Epidermal melanocyte (primary cell): ENCODE data around the gene SYP.
"Not testable (repeated sequence)": the region's sequence is repeated elsewhere in the genome, so short reads cannot be mapped to it uniquely, and the experiment has no call there.

Source experiments
- DNase-seq: peaks from one replicate; pipeline ENCODE4 v3.0.0; 2011; ENCODE audit warnings: low spot score; ENCODE audit not compliant: insufficient read length

The SYP gene

DNA sequence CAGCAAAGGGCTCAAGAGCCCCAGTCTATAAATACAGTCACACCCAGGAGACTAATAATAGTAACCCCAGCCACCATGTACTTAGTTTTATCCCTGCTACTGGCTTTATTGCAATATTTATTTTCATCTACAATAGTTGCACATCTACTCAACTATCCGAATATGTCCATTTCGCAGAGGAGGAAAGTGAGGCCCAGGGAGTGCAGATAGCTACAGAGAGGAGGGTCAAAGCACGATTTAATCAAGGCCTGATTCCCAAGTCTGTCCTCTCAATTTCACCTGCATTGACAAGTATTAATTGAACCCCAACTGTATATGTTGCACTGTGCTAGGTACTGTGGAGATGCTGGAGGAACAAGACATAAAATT, 32.3 kb downstream of the SYP start:
- DNase-seq = no peak

DNA sequence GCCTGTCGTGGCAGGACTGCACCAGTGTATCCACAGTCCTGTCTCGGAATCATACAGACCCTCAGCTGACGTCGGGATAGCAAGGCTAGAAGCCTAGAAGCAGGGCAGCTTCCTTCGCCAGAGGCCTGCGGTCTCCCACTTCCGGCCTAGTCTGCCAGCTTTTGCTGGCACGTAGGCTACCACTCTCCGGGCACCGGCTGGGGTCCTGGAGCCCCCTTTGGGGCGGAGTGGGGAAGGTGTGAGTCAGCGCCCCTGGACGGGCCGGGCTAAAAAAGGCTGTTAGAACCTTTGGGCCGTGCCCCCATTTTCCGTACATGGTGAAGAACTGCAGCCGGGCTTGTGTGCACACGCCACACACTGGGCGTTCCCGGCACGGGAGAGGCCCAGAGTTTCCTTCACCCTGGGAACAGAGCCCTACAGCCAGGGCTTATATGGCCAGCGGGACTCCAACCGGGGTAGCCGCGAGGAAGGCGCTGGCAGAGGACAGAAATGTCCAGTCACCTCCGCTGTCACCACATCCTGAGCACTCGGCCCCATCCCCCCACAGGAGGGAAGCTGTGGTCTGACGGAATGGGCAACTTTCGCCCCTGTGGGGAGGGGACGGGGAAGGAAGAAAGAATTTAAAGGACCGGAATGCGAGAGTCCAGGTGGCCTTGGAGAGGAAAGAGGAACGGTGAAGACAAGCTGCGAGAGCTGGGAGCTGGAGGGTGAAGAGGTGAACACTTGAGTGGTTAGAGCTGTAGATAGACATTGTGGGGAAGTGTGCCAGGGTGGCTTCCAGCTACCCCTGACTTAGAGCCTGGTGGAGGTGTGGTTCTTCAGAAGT, 32.9 kb downstream of the SYP start:
- DNase-seq = no peak

DNA sequence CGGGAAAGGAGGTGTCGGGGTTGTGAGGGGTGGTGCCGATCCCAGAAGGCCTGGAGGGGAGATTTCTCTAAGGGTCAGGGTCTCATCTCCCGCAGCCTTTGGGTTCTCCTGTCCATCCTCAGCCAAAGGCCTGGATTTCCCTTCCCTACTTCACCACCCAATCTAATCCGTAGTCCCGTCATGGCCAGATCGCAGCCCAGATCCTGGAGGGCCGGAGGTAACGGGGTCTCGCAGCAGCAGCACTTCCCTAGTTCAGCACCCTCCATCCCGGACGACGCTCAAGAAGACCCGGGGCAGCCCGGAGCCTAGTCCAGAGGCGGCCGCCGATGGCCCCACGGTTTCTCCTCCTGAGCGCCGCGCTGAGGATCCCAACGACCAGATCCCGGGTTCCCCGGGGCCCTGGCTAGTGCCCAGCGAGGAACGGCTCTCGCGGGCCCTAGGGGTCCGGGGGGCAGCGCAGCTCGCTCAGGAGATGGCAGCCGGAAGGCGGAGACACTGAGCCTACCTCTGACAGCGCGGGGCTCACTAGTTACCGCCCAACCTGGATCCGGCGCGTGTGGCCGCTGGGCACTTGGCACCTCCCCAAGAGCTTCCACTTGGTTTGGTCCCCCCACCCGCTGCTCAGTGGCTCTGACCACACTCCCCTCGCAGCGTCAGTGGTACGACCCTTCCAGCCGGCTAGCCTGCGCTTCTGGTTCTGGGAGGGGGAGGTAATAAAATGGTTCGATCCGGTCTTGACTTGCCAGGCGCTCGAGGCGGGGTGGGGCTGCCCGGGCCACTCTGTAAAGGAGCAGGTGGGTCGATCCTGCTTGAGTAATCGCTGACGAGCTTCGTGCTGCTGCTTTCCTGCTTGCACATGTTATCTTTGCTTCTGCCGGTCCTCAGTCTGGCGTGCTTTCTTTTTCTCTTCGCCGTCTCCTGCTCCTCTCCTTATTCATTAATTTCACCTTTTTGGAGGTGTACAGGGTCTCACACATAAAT, 33.8 kb downstream of the SYP start:
- no peak for DNase-seq

DNA sequence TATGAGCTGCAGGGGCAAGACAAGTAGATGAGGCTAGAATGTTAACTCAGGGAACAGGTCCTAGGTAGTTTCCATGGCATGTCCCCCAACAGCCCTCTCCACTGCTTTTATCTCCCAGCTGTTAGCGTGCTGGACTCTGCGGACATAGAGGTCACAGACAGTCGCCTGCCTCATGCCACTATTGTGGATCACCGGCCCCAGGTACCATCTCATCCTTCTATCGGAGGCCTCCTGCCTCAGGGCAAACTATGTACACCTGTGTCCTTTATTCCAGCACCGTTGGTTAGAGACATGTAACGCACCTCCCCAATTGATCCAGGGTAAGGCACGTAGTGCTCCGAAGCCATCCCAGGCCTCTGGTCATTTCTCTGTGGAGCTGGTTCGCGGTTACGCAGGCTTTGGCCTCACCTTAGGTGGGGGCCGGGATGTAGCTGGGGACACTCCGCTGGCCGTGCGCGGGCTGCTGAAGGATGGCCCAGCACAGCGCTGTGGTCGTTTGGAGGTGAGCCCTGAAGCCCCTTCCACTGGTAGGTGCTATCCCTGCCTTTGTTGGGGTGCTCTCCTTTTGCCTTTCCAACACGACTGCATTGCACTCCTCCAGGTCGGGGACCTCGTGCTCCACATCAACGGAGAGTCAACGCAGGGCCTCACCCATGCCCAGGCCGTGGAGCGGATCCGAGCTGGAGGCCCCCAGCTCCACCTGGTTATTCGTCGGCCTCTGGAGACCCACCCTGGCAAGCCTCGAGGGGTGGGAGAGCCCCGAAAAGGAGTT, 35.2 kb downstream of the SYP start:
- DNase-seq = no peak

DNA sequence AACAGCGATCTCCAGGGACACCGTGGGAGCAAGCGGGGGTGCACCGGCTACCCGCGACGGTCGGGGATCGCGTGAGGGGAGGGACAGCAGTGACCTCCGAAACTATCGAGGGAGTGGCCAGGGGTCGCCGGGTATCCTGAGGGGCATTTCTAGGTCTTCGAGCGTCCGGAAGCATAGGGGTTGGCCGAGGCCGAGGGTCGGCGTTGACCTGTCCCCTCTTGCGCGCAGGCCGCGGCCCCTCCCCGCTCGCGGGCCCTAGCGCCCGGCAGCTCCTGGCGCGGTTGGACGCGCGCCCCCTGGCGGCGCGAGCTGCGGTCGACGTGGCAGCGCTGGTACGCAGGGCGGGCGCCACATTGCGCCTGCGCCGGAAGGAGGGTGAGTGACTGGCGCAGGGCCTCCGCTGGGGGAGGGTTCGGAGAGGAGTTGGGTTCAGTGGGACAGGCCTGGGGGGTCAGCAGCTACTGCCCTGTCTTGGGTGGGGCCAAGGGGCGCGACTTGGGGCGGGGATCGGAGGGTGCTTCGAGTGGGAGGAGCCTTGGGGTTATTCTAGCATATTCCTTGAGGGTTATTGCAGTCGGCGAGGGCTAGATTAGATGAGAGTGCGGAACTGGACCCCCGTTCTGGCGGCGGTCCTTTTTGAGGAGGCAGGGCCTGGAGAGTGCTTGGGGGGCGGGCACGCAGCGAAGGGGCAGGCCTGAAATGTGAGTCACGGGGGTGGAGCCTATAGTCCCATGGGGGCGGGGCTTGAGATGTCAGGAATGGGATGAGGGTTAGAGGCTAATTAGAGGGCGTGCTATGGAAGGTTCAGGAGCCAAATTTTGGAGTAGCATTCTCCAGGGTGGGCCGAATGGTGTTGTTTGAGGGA, 36.2 kb downstream of the SYP start:
- DNase-seq = peak; percentile 54

DNA sequence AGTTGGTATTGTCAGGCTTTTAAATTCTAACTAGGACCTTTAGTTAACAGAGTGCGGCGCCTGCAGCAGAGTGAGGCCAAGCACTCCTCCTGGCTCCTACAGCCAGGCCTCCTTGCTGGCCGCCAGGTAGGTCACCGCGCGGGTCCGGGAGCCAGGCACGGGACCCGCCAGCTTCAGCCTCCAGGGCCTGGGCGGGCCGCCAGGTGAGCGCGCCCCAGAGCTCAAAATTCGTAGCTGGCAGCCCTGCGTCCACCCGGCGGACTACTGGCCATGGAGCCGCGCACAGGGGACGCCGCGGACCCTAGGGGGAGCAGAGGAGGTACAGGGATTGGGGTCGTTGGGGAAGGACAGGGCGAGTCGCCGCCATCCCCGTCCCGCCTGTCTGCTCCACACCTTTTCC, 37.4 kb downstream of the SYP start, which contains the start of gene MAGIX:
Gene MAGIX (plus strand): TSS at position 139 of the 400 bp plus-strand sequence. CDS start 132 bp downstream, at position 271.
- no peak for DNase-seq

DNA sequence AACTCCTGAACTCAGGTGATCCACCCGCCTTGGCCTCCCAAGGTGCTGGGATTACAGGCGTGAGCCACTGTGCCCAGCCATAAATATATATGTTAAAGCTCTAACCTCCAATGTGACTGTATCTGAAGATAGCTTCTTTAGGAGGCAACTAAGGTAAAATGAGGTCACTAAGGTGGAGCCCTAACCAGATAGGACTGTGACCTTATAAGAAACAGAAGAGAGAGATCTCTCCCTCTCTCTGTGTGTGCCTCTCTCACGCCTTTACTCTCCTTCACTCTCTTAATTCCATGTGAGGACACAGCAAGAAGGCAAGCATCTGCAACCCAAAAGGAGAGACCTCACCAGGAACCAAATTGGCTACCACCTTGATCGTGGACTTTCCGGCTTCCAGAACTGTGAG, 38.4 kb downstream of the SYP start:
- no peak for DNase-seq

DNA sequence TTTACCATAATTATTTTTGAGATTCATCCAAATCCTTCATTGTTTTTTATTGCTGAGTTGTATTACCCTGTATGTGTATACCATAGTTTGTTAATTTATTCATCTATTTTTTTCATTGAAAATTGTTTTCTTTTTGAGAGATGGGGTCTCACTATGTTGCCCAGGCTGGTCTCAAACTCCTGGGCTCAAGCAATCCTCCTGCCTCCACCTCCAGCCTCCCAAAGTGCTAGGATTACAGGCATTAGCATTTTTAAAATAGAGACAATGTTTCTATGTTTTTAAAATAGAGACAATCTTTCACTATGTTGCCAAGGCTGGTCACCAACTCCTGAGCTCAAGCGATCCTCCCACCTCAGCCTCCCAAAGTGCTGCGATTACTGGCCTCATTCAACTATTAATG, 39.1 kb downstream of the SYP start:
- DNase-seq = no peak

DNA sequence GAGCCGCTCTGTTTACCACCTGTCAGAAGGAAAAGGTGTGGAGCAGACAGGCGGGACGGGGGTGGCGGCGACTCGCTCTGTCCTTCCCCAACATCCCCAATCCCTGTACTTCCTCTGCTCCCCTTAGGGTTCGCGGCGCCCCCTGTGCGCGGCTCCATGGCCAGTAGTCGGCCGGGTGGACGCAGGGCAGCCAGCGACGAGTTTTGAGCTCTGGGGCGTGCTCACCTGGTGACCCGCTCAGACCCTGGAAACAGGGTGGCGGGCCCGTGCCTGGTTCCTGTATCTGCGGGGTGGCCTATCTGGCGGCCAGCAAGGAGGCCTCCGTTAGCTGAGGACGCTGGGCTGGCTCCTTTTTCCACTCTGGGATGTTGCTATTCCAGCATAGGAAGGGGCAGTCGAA, 42.8 kb downstream of the SYP start:
- no peak for DNase-seq

DNA sequence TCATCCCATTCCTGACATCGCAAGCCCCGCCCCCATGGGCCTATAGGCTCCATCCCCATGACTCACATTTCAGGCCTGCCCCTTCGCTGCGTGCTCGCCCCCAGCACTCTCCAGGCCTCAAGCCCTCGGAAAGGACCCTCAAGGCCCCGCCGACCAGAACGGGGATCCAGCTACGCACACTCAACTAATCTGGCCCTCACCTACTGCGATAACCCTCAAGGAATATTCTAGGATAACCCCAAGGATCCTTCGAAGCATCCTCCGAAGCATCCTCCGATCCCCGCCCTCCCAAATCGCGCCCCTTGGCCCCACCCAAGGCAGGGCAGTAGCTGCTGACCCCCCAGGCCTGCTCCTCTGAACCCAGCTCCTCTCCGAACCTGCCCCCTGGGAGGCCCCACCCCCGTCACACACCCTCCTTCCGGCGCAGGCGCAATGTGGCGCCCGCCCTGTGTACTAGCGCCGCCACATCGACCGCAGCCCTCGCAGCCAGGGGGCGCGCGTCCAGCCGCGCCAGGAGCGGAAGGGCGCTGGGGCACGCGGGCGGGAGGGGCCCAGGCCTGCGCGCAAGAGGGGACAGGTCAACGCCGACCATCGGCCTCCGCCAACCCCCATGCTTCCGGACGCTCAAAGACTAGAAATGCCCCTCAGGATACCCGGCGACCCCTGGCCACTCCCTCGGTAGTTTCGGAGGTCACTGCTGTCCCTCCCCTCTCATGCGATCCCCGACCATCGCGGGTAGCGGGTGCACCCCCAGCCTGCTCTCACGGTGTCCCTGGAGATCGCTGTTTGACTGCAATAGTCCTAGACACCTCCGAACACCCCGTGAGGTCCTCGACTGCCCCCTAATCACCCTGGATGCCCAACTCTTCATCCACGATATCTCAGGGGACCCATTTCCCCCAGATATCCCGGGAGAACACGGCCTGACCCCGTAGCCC, 43.8 kb downstream of the SYP start:
- peak; percentile 76 for DNase-seq

DNA sequence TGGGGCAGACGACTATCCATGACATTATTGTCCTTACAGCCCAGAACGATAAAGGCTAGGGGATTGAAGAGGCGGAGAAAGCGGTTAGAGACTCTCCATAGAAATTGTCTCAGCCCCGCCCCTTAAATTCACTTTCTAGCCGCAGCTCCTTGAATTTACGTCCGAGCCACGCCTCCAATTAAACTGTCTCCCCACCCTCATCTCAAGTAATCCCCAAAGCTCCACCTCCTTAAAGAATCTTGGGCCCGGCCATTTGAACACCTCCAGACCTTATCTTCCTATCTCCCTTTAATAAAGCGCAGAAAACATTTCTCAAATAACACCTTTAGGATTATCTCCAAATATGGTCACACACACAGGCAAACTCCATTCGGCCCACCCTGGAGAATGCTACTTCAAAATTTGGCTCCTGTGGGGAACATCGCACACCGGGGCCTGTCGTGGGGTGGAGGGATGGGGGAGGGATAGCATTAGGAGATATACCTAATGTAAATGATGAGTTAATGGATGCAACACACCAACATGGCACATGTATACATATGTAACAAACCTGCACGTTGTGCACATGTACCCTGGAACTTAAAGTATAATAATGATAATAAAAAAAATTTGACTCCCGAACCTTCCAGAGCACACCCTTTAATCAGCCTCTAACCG, 44.6 kb downstream of the SYP start:
- DNase-seq = peak; percentile 69

DNA sequence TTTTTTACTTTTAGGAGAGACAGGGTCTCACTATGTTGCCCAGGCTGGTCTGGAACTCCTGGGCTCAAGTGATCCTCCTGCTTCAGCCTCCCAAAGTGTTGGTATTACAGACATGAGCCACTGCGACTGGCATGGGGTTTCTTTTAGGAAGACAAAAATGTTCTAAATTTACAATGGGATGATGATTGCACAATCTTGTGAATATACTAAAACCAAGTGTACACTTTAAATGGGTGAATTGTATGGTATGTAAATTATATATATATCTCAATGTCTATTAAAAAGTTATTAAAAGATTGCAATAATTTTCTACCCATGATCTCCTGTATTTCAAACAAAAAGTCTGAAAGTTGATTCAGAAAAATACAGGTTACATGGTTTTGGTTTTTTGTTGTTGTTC, 46.5 kb downstream of the SYP start:
- DNase-seq = no peak

DNA sequence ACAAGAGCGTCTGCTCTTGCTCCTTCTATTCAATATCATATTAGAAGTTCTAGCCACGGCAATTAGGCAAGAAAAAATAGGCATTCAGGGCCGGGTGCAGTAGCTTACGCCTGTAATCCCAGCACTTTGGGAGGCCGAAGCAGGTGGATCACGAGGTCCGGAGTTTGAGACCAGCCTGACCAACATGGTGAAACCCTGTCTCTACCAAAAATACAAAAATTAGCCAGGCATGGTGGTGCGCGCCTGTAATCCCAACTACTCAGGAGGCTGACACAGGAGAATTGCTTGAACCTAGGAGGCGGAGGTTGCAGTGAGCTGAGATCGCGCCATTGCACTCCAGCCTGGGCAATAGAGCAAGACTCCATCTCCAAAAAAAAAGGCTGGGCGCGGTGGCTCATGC, 50.7 kb downstream of the SYP start:
- DNase-seq = not testable (repeated sequence)

DNA sequence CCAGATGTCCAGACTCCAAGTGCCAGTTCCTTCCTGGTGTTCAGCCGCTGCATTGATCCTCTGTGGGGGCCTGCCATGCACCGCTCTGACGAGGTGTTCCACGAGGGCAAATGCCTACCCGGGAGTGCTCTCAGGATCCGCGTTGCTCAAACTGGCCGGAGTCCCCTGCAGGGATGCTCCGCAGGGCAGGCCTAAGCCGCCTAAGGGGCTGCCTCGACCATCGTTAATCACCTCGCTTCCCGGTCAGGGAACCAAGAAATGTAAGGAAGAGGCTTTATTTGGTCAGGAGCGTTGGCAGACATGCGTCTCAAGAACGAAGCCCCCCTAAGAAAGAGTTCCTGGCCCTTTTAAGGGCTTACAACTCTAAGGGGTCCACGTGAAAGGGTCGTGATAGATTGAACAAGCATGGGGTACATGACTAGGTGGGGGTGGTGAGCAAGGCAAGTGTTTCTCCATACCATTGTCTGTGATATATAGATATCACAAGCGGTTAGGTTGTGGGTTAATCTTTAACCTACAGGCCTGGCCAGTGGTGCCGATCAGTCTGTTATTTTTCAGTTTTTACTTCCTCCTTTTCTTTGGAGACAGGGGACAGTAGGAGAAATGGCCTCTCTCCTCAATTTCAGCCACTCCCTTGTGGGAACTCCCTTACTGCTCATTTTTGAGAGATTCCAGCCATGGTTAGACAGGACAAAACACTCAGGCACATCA, 51.4 kb downstream of the SYP start:
- DNase-seq = not testable (repeated sequence)

DNA sequence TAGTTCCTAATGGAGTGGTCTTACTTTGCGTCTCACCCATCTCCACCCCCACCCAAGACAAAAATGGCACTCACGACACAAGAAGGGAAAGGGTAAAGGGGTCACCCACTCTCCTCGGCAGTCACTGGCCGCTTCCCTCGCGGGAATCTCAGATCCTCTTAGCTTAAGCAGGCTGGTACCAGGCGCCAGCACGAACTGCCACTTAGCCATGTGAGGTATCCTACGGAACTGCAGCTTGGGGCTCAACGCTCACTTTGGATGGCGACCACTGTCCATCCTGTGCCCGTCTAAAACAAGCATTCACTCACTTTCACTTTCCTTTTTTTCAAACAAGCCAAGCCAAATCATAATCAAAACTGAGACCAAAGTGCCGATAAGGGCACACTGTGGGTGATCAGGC, 52.1 kb downstream of the SYP start:
- DNase-seq = no peak

DNA sequence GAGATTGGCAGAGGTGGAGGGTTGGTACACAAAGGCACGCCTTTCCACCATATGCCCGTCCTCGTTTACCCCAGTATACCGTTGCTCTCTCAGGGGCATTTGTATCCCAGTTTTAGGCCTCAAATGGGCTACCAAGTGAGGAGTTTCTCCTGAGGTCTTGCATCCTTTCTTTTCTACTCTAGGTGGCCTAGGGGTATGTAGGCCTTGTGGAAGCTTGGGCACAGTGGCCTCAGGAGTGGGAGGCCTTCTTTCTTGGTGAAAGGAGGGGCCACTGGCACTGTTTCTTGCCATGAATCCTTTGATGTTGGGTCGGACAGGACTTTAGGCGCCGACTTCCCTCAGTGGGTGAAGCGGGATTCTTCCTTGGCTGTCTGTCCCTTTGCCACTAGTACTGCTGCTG, 52.7 kb downstream of the SYP start:
- no peak for DNase-seq

DNA sequence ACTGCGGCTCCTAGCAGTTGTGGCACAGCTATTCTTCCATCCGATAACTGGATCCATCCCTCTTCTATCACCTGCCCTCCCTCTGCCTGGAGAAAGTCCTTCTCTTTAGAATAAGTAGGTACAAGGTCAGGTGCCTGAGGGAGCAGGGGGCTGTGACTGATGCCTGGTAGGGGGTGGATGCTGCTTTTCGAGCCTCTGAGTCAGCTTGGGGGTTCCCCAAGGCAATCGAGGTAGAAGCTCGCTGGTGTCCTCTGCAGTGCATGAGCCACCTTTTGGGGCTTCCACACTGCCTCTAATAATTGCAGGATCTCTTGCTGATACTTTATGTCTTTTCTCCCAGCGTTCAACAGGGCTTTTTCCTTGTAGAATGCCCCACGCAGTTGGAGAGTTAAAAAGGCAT, 56.8 kb downstream of the SYP start:
- DNase-seq = not testable (repeated sequence)

DNA sequence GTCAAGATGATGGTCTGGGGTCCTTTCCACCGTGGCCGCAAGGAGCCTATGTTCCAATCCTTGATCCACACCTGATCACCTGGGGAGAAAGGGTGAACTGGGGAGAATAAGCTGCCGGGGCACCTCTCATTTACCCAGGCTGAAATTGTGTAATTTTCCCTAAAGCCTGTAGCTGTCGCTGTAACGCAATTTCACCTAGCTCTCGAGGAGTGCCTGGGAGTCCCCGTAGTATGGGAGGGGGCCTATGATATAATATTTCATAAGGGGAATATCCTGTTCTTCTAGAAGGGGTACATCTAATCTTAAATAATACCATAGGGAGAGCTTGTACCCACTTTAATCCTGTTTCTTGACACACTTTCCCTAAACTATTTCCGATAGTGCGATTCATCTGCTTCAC, 57.7 kb downstream of the SYP start:
- DNase-seq = not testable (repeated sequence)
